Stimulated activated CD8-positive, alpha-beta memory T cell treated with anti-CD3 and anti-CD28 coated beads, Interleukin-12 subunit alpha, Interleukin-12 subunit beta, amount 100 ng/mL, for 1 hour (primary cell): Measurements from ENCODE around the gene GNS.

Experiments
- DNase-seq: peaks from one replicate; pipeline ENCODE4 v3.0.0-alpha.2; 2020; ENCODE audit warnings: low read depth

GNS gene

DNA sequence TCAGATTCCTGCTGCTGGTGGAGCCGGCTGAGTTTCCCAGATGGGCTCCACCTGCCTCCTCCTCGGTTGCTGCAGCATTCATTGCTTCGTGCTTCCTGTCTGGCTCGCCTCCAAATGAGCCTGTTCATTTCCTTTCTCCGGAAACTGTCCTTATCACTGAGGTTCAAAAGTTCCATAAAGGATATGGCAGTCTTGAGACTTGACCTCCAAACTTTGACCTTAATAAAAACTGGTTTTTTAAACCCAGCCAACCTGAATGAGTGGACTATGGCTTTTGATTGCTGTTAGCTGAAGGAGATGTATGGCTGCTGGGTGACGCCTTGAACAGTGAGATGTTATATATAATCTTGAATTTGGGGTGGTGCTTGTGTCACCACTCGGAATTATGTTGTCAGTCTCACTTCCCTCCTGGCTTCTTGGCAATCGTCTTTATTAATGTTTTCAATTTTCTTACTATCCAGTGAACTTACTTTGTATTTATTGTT lies 86.2 kb downstream of the GNS start:
- DNase-seq, result no peak

DNA sequence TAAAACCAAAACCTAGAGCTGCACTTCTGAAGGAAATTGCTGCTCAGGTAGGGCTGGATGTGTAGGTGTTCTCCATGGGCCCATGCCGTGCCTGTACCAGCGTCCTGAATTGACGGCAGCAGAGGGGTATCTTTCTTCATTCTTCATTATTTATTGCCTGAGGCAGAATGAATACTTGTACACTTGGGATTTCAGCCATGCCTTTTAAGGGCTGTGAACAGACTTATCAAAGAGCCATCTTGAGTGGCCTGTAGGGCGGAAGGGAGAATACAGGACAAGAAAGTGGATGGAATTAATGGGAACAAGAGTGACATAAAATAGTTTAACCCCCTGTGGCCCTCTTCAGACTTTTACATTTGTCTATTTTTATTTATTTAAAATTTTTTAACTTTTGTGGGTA lies 87.5 kb downstream of the GNS start:
- DNase-seq, result no peak

DNA sequence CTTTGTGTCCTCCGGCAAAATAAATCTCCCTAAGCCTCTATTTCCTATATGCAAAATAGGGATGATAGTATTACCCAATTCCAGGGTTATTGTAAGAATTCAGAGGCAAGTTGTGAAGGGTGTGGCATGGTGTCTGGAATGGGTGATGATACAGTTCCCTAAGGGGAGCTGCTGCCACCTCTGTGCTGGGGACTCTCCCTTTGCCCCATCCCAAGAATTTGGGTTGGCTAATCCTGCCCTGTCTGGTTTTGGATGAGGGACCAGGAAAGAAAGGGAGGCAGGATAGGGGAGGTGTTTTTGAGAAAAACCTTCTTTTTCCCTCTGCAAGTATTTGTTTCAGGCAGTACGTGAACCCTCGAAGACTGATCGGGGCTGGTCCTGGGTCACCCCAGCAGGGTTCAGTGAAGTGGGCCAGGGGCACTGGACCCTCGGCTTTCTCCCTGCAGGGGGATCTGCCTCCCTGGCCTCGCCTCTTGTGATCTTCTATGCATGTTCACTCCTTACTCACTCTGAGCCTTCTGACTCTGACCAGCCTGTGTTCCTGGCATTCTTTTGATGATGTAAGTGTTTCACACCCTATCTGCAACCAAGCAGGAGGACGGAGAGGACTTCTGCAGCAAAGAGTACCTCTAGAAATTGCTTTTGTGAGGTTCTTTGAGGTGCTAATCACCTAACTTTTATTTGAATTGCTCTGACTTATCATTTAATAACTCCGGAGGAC lies 88.1 kb downstream of the GNS start:
- no peak for DNase-seq

DNA sequence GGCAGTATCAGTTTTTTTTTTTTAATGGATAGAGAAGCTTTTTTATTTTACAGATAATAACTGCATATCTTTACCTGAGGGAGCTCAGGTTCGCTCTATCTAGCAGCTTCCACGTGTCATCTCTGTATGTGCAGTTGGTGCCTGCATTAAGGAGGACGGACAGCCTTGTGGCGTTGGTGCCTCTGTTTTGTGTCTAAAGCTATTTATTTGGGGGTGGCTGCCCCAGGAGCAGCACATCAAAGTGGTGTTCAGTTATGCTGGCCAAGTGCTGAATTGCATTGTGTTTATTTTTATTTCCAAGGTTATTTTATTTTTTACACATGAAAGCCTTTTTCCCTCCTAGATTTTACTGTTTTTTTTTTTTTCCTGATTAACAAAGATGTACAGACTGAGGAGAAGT lies 89.2 kb downstream of the GNS start:
- DNase-seq, result no peak

DNA sequence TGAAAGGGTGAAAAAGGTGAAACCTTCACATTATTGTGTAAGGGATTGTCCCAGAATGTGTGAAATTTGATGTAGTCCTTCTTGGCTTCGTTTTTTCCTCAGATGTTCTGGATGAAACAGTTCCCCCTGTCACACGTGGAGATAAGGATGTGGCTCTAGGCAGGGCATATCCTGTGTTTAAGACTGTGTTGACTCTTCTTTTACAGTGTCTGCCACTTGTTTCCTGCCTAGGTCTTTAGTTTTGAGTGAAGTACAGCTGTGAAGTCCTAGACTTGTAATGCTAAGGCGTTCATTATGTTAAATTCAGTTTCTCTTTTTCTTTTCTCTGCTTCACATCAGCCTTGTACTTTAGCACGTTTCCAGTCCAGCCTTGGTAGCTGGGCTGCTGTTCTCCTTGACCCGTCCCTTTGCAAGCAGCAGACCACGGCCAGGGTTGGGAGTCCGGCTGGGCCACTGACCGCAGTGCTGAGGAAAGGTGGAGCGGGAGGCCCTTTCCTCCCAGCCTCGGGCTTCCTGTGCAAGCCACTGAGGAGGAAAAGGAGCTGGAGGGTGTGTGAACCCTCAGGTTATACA lies 89.8 kb downstream of the GNS start:
- DNase-seq, result peak; percentile 23

DNA sequence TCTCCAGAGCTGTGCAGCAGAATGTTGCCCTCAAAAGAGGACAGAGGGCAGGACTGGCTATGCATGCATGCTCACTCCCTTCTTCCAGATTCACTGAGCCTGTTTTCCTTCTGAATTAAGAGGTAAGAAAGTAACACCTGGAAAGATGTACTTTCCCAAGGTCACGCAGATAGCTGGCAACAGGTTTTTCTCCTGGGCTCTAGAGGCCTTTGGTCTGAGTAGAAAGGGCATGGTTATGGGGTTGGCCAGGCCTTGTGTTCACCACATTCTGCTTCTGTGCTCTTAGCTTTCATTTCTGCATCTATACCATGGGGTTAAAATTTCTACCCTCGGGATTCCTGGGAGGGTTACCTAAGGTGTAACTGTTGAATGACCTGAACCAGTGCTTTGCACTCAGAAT lies 91.4 kb downstream of the GNS start:
- no peak for DNase-seq

DNA sequence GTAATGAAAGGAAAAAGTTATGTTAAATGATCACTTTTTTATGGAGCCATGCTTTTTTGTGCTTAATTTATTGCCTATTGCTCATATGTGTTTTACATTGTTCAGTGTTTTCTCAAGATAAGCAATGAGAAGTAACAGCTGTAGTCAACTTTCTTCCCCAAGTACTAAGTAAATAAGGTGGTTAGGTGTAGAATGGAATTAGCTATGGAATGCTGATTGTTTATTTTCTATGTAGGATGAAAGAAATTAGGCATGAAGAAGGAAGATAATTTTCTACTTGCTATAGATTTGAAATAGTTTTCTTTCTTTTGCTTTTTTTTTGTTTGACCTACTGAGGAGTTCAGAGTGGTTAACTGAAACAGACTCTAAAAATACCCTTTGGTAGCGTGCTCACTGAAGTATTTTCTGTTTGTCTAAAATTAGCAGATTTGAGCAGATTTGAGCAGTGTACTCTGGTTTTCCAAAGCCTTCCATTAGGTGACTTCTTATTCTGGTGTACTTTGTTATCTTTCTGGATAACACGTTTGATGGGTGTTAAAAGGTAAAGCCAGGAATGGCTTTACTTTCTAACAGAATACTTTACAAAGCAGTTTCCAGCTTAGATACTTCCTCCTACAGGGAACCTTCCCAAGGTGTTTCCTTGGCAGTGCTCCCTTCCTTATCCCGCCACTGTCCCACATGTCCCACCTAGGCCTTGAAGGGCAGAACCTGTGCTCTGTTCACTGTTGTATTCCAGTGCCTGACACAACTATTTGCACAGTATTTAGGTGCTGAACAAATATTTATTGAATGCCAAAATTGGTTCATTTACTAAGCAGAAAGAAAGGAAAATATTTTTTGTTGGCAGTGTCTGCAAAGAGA lies 92.9 kb downstream of the GNS start:
- DNase-seq, result no peak

DNA sequence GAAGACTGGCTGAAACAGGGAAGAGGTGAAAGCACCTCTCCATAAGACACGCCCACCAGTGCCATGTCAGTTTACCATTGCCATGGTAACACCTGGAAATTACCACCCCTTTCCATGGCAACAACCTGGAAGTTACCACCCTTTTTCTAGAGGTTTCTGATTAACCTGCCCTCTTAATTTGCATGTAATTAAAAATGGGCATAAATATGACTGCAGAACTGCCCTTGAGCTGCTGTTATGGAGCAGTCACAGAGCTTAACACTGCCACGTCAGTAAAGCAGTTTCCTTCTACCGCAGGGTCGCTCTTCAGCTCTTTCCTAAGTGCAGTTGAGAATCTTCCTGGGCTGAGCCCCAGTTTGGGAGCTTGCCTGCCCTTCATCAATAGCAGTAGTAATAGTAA lies 93.7 kb downstream of the GNS start:
- no peak for DNase-seq
